ENCODE results near the gene KIAA0040. TPM values are rescaled to one million over a fixed set of nuclear protein-coding genes. Genes with fewer than 3 reads are reported as not detected.

Gene KIAA0040
- total RNA-seq, 1 experiment from 2014 or later = 5.0 TPM

DNA sequence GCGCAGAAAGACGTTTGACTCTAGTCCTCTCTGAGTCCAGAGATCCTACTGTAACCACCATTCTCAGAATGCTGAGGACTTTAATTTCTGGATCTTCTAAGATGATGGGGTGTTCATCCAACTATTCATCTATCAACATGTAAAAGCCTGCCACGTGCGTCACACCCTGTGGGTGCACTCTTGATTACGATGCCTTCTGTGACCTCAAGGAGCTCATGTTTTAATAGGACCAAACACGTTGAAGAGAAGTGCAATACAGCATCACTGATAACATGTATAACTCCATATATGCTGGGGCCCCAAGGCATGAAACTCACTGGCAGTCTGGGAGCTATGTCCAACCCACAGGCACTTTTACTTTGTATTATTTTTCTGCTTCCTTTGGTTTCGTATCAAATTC, 19.0 kb downstream of the KIAA0040 start:
- H2BK20ac ChIP-seq (ENCODE audit: low read depth, low read length, poor library complexity, severe bottlenecking) = no peak overlapping the region
- no peak overlapping the region for H2BK5ac ChIP-seq (ENCODE audit: insufficient read length, low read length)
- H3K27me3 Mint-ChIP-seq (ENCODE audit: low read depth) = no peaks in the 10 kb centered on the region
- no peaks in the 10 kb centered on the region for H3K27me3 ChIP-seq (ENCODE audit: insufficient read depth, low read length)
- H3K4me1 Mint-ChIP-seq = no peaks in the 10 kb centered on the region; a peak in 1 of 4 replicates
- no peak overlapping the region; a peak in 1 of 7 replicates for H3K27ac Mint-ChIP-seq
- no peak overlapping the region for H2BK12ac ChIP-seq (ENCODE audit: insufficient read length, low read depth, low read length)
- no peak overlapping the region for H4K5ac ChIP-seq (ENCODE audit: insufficient read length, low read depth, low read length)
- WGBS (ENCODE audit: extremely low coverage, insufficient read length, low lambda C conversion rate) = no CpG with 5 or more reads among the region's 7 CpGs
- no peaks in the 10 kb centered on the region for H3K4me1 ChIP-seq (ENCODE audit: insufficient read depth, low read length)
- no peak overlapping the region for H2AFZ ChIP-seq (ENCODE audit: low read length)
- no peak overlapping the region for H2BK120ac ChIP-seq (ENCODE audit: low read depth, low read length, poor library complexity, severe bottlenecking)
- H3K14ac ChIP-seq (ENCODE audit: insufficient read depth, low read length) = no peak overlapping the region
- no peaks in the 10 kb centered on the region for H3K9me3 ChIP-seq (ENCODE audit: control insufficient read depth, low read depth, low read length)
- no peak overlapping the region for H3K4me2 ChIP-seq (ENCODE audit: insufficient read depth, insufficient read length, low read length)
- DNase-seq = no peak
- no peaks in the 10 kb centered on the region for H3K23me2 ChIP-seq (ENCODE audit: insufficient read length, low read depth, low read length, poor library complexity, severe bottlenecking)
- no peak overlapping the region for H3K9ac ChIP-seq (ENCODE audit: extremely low read depth, insufficient read length, low read length)
- no peak overlapping the region for H3K27ac ChIP-seq (ENCODE audit: insufficient read length, low read depth, low read length)
- no peak overlapping the region for H3T11ph ChIP-seq (ENCODE audit: low read length)
- no peaks in the 10 kb centered on the region for H3K9me3 Mint-ChIP-seq
- no peak overlapping the region for H3K4ac ChIP-seq (ENCODE audit: low read depth, low read length)
- TF ChIP-seq, protein P1, sequence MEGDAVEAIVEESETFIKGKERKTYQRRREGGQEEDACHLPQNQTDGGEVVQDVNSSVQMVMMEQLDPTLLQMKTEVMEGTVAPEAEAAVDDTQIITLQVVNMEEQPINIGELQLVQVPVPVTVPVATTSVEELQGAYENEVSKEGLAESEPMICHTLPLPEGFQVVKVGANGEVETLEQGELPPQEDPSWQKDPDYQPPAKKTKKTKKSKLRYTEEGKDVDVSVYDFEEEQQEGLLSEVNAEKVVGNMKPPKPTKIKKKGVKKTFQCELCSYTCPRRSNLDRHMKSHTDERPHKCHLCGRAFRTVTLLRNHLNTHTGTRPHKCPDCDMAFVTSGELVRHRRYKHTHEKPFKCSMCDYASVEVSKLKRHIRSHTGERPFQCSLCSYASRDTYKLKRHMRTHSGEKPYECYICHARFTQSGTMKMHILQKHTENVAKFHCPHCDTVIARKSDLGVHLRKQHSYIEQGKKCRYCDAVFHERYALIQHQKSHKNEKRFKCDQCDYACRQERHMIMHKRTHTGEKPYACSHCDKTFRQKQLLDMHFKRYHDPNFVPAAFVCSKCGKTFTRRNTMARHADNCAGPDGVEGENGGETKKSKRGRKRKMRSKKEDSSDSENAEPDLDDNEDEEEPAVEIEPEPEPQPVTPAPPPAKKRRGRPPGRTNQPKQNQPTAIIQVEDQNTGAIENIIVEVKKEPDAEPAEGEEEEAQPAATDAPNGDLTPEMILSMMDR (conservative IDR thresholded peaks at IDR 0.05) = no peak
- H4K91ac ChIP-seq (ENCODE audit: insufficient read length, low read depth, low read length) = no peak overlapping the region
- H3K79me2 ChIP-seq (ENCODE audit: insufficient read depth, low read length) = no peaks in the 10 kb centered on the region
- H4K20me1 ChIP-seq (ENCODE audit: control insufficient read depth, insufficient read depth, insufficient read length) = no peaks in the 10 kb centered on the region
- no peak overlapping the region for H3K18ac ChIP-seq (ENCODE audit: insufficient read length, low read depth, low read length)
- H2BK15ac ChIP-seq (ENCODE audit: low read depth, low read length) = no peak overlapping the region
- no peak overlapping the region for H3K23ac ChIP-seq (ENCODE audit: insufficient read length, low read depth, low read length)
- H4K8ac ChIP-seq (replicated peaks; ENCODE audit: insufficient read length, low read depth, low read length) = no peak overlapping the region
- no peak overlapping the region for H3K4me3 Mint-ChIP-seq
- no peaks in the 10 kb centered on the region for H3K79me1 ChIP-seq (ENCODE audit: insufficient read depth, low read depth, low read length, poor library complexity, severe bottlenecking)
- no peak overlapping the region for H3K56ac ChIP-seq (ENCODE audit: insufficient read length, low read depth, low read length)
- H3K36me3 Mint-ChIP-seq (ENCODE audit: insufficient read depth in 1 of 3, low read depth in 3 of 3) = no peaks in the 10 kb centered on the region; a peak in 2 of 7 replicates
- H2AK5ac ChIP-seq (ENCODE audit: insufficient read length, low read length) = no peak overlapping the region

All from H9 (cell line).